ENCODE measurements around the gene GATA3.

Gene GATA3

GRCh38 chr10:8058274-8059111 lies 4.0 kb downstream of the GATA3 start:
- Histone ChIP-seq H3K27ac (ENCODE audit: low read depth, low read length) (no peak overlapping the region), H3K4me1 (ENCODE audit: control insufficient read depth in 1 of 2, insufficient read depth in 2 of 2, low read length in 2 of 2) (peaks cover 0 to 26% of the 10 kb centered on the region in 2 donors), H3K36me3 (ENCODE audit: control insufficient read depth in 1 of 2, insufficient read depth in 2 of 2, low read length in 2 of 2) (no peaks in the 10 kb centered on the region), H3K27me3 (ENCODE audit: control insufficient read depth in 1 of 2, insufficient read depth in 2 of 2, low read length in 2 of 2) (peaks cover 63 to 83% of the 10 kb centered on the region in 2 donors), H3K9ac (ENCODE audit: low read depth in 1 of 2, low read length in 2 of 2) (no peak overlapping the region), H3K4me3 (ENCODE audit: low read depth in 1 of 2, low read length in 2 of 2) (no peak overlapping the region), H3K9me3 (ENCODE audit: control insufficient read depth in 1 of 2, low read length in 2 of 2) (no peaks in the 10 kb centered on the region)

DNA sequence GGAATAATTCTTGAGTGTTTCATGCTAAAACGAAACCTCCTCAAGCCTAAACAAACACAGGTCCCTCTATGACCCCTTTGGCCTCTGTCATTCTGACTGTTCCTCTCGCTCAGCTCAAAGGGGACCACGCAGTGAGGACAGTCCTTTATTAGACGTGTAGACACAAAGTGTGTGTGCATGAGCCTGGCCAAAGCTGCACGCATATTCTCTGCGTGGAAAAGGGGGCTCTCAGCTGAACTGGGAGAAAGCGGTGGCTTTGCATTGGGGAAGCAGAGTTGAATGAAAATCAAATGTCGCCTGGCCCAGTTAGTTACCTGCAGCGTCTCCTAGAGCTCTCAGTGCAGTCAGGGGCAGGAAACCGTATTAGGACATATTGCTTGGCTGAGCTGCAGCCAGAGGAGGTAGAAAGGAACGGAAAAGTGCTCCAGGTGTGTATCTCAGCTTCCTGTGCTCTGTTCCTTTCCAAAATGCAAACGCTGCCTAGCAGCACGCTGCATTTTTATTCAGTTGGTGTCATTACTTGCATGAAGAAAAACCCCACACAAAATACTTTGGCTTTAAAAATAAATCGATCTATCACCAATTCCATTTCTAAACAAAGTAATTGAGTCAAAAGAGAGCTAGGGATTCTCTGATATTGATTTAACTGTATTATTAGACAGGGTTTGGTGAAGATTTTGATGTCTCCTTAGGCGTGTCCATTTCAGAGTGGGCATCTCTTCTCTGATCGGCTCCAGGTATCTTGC lies 4.9 kb downstream of the GATA3 start:
- H3K36me3 ChIP-seq (ENCODE audit: control insufficient read depth in 1 of 2, insufficient read depth in 2 of 2, low read length in 2 of 2), result no peaks in the 10 kb centered on the region
- H3K27ac ChIP-seq (ENCODE audit: low read depth, low read length), result no peak overlapping the region
- H3K9ac ChIP-seq (ENCODE audit: low read depth in 1 of 2, low read length in 2 of 2), result no peak overlapping the region
- peaks cover 63 to 82% of the 10 kb centered on the region in 2 donors for H3K27me3 ChIP-seq (ENCODE audit: control insufficient read depth in 1 of 2, insufficient read depth in 2 of 2, low read length in 2 of 2)
- H3K4me1 ChIP-seq (ENCODE audit: control insufficient read depth in 1 of 2, insufficient read depth in 2 of 2, low read length in 2 of 2), result peaks cover 0 to 20% of the 10 kb centered on the region in 2 donors
- H3K4me3 ChIP-seq (ENCODE audit: low read depth in 1 of 2, low read length in 2 of 2), result peak overlapping the region in 1 of 2 donors; percentile 28
- no peaks in the 10 kb centered on the region for H3K9me3 ChIP-seq (ENCODE audit: control insufficient read depth in 1 of 2, low read length in 2 of 2)

DNA sequence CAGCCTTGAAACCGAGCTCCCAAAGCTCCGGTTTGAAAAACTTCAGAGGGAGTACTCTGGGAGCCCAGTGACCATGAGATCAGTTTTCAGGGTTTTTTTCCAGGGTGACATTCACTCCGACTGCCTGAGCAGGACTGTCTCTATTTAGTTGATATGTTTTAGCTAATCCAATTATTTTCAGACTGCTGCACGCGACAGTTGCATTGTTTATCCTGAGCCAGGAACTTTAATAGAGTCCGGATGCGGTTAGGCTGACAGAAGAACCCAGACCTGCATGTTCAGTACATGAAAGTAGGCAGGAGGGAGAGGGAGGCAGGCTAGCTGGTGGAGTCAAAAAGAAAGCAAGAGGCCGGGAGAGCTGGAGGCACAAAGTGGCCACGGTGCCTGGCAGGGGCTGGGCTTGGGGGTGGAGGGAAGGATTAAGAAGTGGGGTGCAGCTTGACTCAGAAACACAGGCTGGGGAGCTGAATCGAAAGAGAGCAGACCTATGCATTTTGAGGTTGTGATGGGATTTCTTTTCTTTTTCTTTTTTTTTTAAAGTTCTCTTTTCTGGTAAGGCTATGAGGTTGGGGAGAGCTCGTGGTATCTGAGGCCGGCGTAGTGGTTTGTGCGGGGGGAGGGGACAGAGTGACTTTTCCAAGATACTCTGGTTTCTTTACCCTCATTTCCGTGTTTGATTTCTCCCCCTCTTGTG lies 5.7 kb downstream of the GATA3 start:
- H3K27ac ChIP-seq (ENCODE audit: low read depth, low read length), result no peak overlapping the region
- H3K9me3 ChIP-seq (ENCODE audit: control insufficient read depth in 1 of 2, low read length in 2 of 2), result no peaks in the 10 kb centered on the region
- no peaks in the 10 kb centered on the region for H3K36me3 ChIP-seq (ENCODE audit: control insufficient read depth in 1 of 2, insufficient read depth in 2 of 2, low read length in 2 of 2)
- peaks cover 58 to 78% of the 10 kb centered on the region in 2 donors for H3K27me3 ChIP-seq (ENCODE audit: control insufficient read depth in 1 of 2, insufficient read depth in 2 of 2, low read length in 2 of 2)
- H3K4me3 ChIP-seq (ENCODE audit: low read depth in 1 of 2, low read length in 2 of 2), result peak overlapping the region in 1 of 2 donors; percentile 47
- peak overlapping the region in 1 of 2 donors; percentile 4 for H3K9ac ChIP-seq (ENCODE audit: low read depth in 1 of 2, low read length in 2 of 2)
- peaks cover 0 to 20% of the 10 kb centered on the region in 2 donors for H3K4me1 ChIP-seq (ENCODE audit: control insufficient read depth in 1 of 2, insufficient read depth in 2 of 2, low read length in 2 of 2)

GRCh38 chr10:8060704-8061121 lies 6.2 kb downstream of the GATA3 start:
- Histone ChIP-seq H3K36me3 (ENCODE audit: control insufficient read depth in 1 of 2, insufficient read depth in 2 of 2, low read length in 2 of 2) (no peaks in the 10 kb centered on the region), H3K9me3 (ENCODE audit: control insufficient read depth in 1 of 2, low read length in 2 of 2) (no peaks in the 10 kb centered on the region), H3K4me1 (ENCODE audit: control insufficient read depth in 1 of 2, insufficient read depth in 2 of 2, low read length in 2 of 2) (peaks cover 0 to 15% of the 10 kb centered on the region in 2 donors), H3K9ac (ENCODE audit: low read depth in 1 of 2, low read length in 2 of 2) (peak overlapping the region in 1 of 2 donors; percentile 4), H3K27me3 (ENCODE audit: control insufficient read depth in 1 of 2, insufficient read depth in 2 of 2, low read length in 2 of 2) (peaks cover 54 to 73% of the 10 kb centered on the region in 2 donors), H3K4me3 (ENCODE audit: low read depth in 1 of 2, low read length in 2 of 2) (peak overlapping the region in 1 of 2 donors; percentile 47), H3K27ac (ENCODE audit: low read depth, low read length) (no peak overlapping the region)

DNA sequence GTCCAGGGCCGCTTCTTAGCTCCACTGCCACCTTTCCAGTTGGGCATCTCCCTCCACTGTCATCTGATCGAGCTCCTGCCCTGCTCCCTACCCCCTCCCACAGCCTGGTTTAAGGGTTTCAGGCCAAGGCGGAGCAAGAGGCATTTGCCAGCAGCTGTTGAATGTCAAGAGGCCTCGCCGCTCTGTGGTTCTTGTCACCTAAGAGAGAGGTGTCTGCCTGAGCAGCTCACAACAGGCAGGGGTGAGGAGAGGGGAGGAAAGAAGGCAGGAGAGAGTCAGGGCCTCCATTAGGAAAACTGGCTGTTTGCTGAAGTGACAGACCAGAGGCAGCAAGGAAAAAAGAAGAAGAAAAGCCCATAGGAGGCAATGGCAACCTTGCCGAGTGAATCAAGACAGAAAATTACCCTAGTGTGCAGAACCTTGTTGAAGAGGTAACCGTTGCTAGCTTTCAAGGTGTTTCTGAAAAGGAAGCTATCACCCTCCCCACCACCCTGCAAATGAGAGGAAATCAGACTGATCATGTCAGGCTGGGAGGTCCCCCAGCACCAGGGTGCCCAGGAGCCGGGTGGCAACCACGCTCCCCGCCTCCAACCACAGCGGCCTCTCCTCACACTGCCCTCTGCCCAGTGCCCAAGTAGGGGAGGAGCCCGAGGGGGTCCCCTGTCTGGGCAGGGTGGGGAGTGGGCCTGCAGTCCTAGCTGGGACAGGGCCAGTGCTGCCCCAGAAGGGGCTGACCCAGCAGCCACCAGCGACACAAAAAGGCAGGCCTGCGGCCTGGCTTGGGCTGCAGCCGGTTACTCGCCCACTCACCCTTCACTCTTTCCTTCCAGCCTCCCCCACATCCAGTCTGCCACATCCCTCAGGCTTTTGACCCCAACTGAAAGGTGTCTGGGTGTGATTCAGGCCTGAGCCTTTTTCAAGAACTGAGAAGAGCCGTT lies 7.1 kb downstream of the GATA3 start:
- Histone ChIP-seq H3K9ac (ENCODE audit: low read depth in 1 of 2, low read length in 2 of 2) (no peak overlapping the region), H3K4me1 (ENCODE audit: control insufficient read depth in 1 of 2, insufficient read depth in 2 of 2, low read length in 2 of 2) (peaks cover 0 to 12% of the 10 kb centered on the region in 2 donors), H3K9me3 (ENCODE audit: control insufficient read depth in 1 of 2, low read length in 2 of 2) (no peaks in the 10 kb centered on the region), H3K27me3 (ENCODE audit: control insufficient read depth in 1 of 2, insufficient read depth in 2 of 2, low read length in 2 of 2) (peaks cover 52 to 67% of the 10 kb centered on the region in 2 donors), H3K27ac (ENCODE audit: low read depth, low read length) (no peak overlapping the region), H3K36me3 (ENCODE audit: control insufficient read depth in 1 of 2, insufficient read depth in 2 of 2, low read length in 2 of 2) (no peaks in the 10 kb centered on the region), H3K4me3 (ENCODE audit: low read depth in 1 of 2, low read length in 2 of 2) (no peak overlapping the region)

DNA sequence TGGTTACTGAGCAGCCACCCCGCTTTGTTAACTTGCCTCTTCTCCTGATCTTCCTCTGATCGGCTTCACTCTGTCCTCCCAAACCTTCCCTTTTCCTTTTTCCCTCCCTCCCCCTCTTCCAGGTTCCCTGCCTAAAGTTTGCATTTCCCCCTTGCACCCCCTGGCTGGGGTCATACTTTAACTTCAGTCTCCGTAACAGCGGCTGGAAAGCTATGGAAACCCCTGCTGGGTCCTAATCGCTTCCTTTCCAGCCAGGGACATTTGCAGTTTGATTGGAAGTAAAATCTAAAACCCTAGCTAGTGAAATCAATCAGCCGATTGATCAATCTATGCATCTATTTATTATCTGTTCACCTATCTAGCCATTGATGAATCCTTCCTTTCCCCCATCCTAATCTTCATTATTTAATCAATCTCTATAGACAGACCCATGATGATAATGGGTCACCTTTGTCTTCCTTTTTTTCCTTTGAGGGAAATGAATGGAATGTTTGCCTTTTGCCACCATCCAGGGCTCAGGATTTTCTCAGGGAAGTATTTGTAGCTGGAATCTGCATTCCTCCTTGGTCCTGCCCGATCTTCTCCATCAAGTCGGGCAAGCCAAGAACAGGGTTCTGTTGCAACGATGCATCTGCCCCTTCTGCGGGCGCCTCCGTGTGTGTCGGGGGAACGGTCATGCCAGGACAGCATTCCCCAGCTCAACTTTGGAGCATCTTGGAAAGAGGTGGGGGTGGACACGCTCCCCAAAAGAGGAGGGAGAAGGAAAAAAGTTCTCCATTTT lies 8.8 kb downstream of the GATA3 start:
- Histone ChIP-seq H3K27ac (ENCODE audit: low read depth, low read length) (no peak overlapping the region), H3K27me3 (ENCODE audit: control insufficient read depth in 1 of 2, insufficient read depth in 2 of 2, low read length in 2 of 2) (peaks cover 40 to 51% of the 10 kb centered on the region in 2 donors), H3K9me3 (ENCODE audit: control insufficient read depth in 1 of 2, low read length in 2 of 2) (no peaks in the 10 kb centered on the region)

DNA sequence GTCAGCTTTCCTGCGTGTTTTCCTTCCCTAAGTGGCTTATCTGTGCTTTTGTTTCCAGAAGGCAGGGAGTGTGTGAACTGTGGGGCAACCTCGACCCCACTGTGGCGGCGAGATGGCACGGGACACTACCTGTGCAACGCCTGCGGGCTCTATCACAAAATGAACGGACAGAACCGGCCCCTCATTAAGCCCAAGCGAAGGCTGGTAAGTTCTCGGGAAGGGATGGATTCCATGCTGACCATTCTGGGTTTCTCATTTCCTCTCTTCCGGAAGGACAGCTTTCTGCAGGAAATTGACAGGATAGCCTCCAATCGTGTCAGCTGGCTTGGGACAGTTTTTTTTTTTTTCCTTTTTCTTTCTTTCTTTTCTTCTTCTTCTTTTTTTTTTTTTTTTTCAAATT lies 9.4 kb downstream of the GATA3 start:
- H3K4me3 ChIP-seq (ENCODE audit: low read depth in 1 of 2, low read length in 2 of 2), result no peak overlapping the region

More for the DNA sequence above, 8.8 kb downstream of the GATA3 start:
- no peak overlapping the region for H3K4me3 ChIP-seq (ENCODE audit: low read depth in 1 of 2, low read length in 2 of 2)
- H3K9ac ChIP-seq (ENCODE audit: low read depth in 1 of 2, low read length in 2 of 2), result no peak overlapping the region
- peaks cover 0 to 8% of the 10 kb centered on the region in 2 donors for H3K4me1 ChIP-seq (ENCODE audit: control insufficient read depth in 1 of 2, insufficient read depth in 2 of 2, low read length in 2 of 2)
- no peaks in the 10 kb centered on the region for H3K36me3 ChIP-seq (ENCODE audit: control insufficient read depth in 1 of 2, insufficient read depth in 2 of 2, low read length in 2 of 2)

DNA sequence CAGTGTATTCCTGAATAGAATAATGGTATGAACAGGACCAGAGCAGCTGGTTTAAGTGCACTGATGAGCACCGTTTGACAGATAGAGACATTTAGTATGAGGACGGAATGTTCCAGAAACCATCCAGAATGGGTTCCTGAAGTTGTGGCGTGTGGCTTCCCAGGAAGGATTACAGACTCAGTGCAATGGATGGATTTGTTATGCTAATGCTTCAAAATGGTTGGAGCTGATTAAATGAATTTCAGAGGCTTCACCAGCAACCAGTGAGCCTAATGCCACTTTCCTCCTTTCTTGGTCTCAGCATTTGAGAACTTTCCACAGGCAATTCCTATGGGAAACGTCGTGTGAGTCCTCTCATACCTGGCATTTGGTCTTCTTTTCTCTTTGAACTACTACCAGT lies 9.9 kb downstream of the GATA3 start:
- Histone ChIP-seq H3K9me3 (ENCODE audit: control insufficient read depth in 1 of 2, low read length in 2 of 2) (no peaks in the 10 kb centered on the region), H3K27me3 (ENCODE audit: control insufficient read depth in 1 of 2, insufficient read depth in 2 of 2, low read length in 2 of 2) (peaks cover 31 to 42% of the 10 kb centered on the region in 2 donors), H3K4me1 (ENCODE audit: control insufficient read depth in 1 of 2, insufficient read depth in 2 of 2, low read length in 2 of 2) (peaks cover 0 to 8% of the 10 kb centered on the region in 2 donors), H3K36me3 (ENCODE audit: control insufficient read depth in 1 of 2, insufficient read depth in 2 of 2, low read length in 2 of 2) (no peaks in the 10 kb centered on the region), H3K27ac (ENCODE audit: low read depth, low read length) (no peak overlapping the region), H3K9ac (ENCODE audit: low read depth in 1 of 2, low read length in 2 of 2) (no peak overlapping the region), H3K4me3 (ENCODE audit: low read depth in 1 of 2, low read length in 2 of 2) (no peak overlapping the region)

More for the DNA sequence above, 9.4 kb downstream of the GATA3 start:
- peaks cover 36 to 47% of the 10 kb centered on the region in 2 donors for H3K27me3 ChIP-seq (ENCODE audit: control insufficient read depth in 1 of 2, insufficient read depth in 2 of 2, low read length in 2 of 2)
- no peak overlapping the region for H3K9ac ChIP-seq (ENCODE audit: low read depth in 1 of 2, low read length in 2 of 2)
- peaks cover 0 to 8% of the 10 kb centered on the region in 2 donors for H3K4me1 ChIP-seq (ENCODE audit: control insufficient read depth in 1 of 2, insufficient read depth in 2 of 2, low read length in 2 of 2)
- H3K9me3 ChIP-seq (ENCODE audit: control insufficient read depth in 1 of 2, low read length in 2 of 2), result no peaks in the 10 kb centered on the region
- no peaks in the 10 kb centered on the region for H3K36me3 ChIP-seq (ENCODE audit: control insufficient read depth in 1 of 2, insufficient read depth in 2 of 2, low read length in 2 of 2)
- no peak overlapping the region for H3K27ac ChIP-seq (ENCODE audit: low read depth, low read length)

Data from duodenal mucosa (tissue), 2 donors.